ENCODE measurements around the gene CASZ1.

Gene CASZ1

DNA sequence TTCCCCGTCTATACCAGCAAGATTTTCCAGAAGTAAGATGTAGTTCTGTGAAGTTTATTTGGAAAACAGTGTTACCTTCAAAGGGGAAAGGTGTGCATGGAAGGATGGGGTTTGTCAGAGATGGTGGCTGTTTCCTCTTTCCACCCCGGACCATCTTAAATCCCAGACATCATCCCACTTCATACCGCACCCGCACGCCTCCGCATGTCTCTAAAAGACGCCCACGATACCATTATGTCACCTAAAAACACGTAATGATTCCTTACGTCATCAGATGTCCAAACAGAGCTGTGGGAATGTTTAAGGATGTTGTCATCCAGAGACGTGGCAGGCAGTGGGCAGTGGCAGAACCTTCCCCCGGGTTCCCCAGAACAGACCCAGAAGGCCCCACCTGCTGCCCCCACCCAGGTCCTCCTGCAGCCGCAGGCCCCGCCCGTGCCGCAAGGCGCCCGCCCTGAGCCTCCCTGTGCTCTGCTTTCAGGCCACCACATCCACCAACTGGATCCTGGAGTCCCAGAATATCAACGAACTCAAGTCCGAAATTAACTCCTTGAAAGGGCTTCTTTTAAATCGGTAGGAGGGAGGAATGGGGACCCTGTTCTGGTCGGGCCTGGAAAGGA is 169.5 kb downstream of the CASZ1 start:
- no peak overlapping the region for H3K4me3 ChIP-seq (ENCODE audit: low read length)
- peaks cover 19% of the 10 kb centered on the region for H3K36me3 ChIP-seq (ENCODE audit: insufficient read depth, low read length)
- H3K27me3 ChIP-seq (ENCODE audit: insufficient read depth, low read length), result no peaks in the 10 kb centered on the region
- H3K4me1 ChIP-seq (ENCODE audit: insufficient read depth, low read length), result peaks cover 6% of the 10 kb centered on the region
- no peak overlapping the region for H2AFZ ChIP-seq (ENCODE audit: low read depth, low read length)
- no peaks in the 10 kb centered on the region for H3K9me3 ChIP-seq (ENCODE audit: low read length)

- Histone ChIP-seq H3K27me3 (ENCODE audit: insufficient read depth, low read length) (no peaks in the 10 kb centered on the region), H3K4me1 (ENCODE audit: insufficient read depth, low read length) (no peaks in the 10 kb centered on the region), H3K36me3 (ENCODE audit: insufficient read depth, low read length) (peaks cover 19% of the 10 kb centered on the region), H2AFZ (ENCODE audit: low read depth, low read length) (no peak overlapping the region), H3K4me3 (ENCODE audit: low read length) (no peak overlapping the region), H3K9me3 (ENCODE audit: low read length) (no peaks in the 10 kb centered on the region)
Measured at GRCh38 chr1:10626131-10626731, 170.2 kb downstream of the CASZ1 start.

DNA sequence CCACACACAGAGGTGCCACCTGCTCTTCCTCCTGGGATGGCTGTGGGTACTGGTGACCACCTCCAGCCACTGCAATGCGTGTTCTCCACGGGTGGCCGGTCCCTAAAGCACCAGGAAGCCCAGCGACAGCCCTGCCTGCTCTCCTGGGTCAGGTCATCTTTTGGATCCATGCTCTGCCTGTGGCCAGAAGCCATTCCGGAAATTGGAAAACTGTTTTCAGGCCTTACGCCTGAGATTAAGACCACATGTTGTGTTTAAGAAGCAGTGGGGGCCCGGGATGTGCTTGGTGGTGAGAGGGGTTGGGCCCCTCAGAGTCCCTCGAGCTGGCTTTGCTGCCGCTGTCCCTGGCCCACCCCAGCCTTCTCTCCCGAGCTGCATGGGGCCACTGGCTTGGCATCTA is 170.9 kb downstream of the CASZ1 start:
- no peaks in the 10 kb centered on the region for H3K4me1 ChIP-seq (ENCODE audit: insufficient read depth, low read length)
- H3K36me3 ChIP-seq (ENCODE audit: insufficient read depth, low read length), result peaks cover 19% of the 10 kb centered on the region
- H2AFZ ChIP-seq (ENCODE audit: low read depth, low read length), result no peak overlapping the region
- H3K9me3 ChIP-seq (ENCODE audit: low read length), result no peaks in the 10 kb centered on the region
- H3K4me3 ChIP-seq (ENCODE audit: low read length), result no peak overlapping the region
- no peaks in the 10 kb centered on the region for H3K27me3 ChIP-seq (ENCODE audit: insufficient read depth, low read length)

- no peaks in the 10 kb centered on the region for H3K27me3 ChIP-seq (ENCODE audit: insufficient read depth, low read length)
- H3K36me3 ChIP-seq (ENCODE audit: insufficient read depth, low read length), result peaks cover 19% of the 10 kb centered on the region
- H2AFZ ChIP-seq (ENCODE audit: low read depth, low read length), result no peak overlapping the region
- no peak overlapping the region for H3K4me3 ChIP-seq (ENCODE audit: low read length)
- H3K9me3 ChIP-seq (ENCODE audit: low read length), result no peaks in the 10 kb centered on the region
- no peaks in the 10 kb centered on the region for H3K4me1 ChIP-seq (ENCODE audit: insufficient read depth, low read length)
Measured at GRCh38 chr1:10625076-10625475, 171.4 kb downstream of the CASZ1 start.

GRCh38 chr1:10624256-10625050 is 172.0 kb downstream of the CASZ1 start:
- Histone ChIP-seq H3K4me1 (ENCODE audit: insufficient read depth, low read length) (no peaks in the 10 kb centered on the region), H3K36me3 (ENCODE audit: insufficient read depth, low read length) (peaks cover 18% of the 10 kb centered on the region), H2AFZ (ENCODE audit: low read depth, low read length) (no peak overlapping the region)

GRCh38 chr1:10623686-10624145 is 172.7 kb downstream of the CASZ1 start:
- Histone ChIP-seq H3K27me3 (ENCODE audit: insufficient read depth, low read length) (no peaks in the 10 kb centered on the region), H3K36me3 (ENCODE audit: insufficient read depth, low read length) (peaks cover 20% of the 10 kb centered on the region), H2AFZ (ENCODE audit: low read depth, low read length) (no peak overlapping the region), H3K9me3 (ENCODE audit: low read length) (no peaks in the 10 kb centered on the region), H3K4me1 (ENCODE audit: insufficient read depth, low read length) (no peaks in the 10 kb centered on the region), H3K4me3 (ENCODE audit: low read length) (no peak overlapping the region)

More at GRCh38 chr1:10624256-10625050, 172.0 kb downstream of the CASZ1 start:
- H3K4me3 ChIP-seq (ENCODE audit: low read length), result no peak overlapping the region
- no peaks in the 10 kb centered on the region for H3K27me3 ChIP-seq (ENCODE audit: insufficient read depth, low read length)
- H3K9me3 ChIP-seq (ENCODE audit: low read length), result no peaks in the 10 kb centered on the region

DNA sequence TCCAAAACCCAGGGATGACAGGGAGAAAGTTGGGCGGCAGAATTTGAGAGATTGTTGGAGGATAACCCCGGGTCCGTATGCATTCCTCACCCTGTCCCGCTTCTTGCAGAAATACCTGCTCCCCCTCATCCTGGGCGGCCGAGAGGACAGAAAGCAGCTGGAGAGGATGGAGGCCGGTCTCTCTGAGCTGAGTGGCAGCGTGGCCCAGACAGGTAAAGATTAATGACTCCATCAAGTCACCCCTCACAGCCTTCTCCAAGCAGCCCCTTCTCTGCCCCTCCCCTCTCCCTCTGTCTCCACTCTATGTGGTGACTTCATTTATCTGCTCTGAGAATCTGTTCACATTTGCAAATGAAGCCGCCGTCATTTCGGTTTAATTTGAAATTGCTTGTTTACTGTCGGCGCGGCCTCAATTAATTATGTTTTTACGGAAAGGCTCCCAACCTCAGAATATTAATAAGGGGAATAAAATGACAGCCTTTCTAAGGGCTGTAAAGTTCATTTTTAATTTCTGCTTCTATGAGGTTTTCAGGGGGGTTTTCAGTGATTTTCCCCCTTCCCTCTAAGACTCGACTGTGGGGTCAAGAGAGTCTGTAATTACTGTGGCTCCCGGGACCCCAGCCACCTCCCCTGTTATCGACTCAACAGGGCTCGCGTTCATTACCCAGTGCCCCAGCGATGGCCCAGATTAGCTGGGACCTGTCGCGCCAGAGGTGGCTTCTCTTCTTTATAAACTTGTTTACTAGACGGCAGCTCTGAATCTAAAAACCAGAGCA is 173.3 kb downstream of the CASZ1 start:
- no peaks in the 10 kb centered on the region for H3K9me3 ChIP-seq (ENCODE audit: low read length)
- no peak overlapping the region for H2AFZ ChIP-seq (ENCODE audit: low read depth, low read length)
- peaks cover 22% of the 10 kb centered on the region for H3K36me3 ChIP-seq (ENCODE audit: insufficient read depth, low read length)
- H3K4me3 ChIP-seq (ENCODE audit: low read length), result no peak overlapping the region
- H3K4me1 ChIP-seq (ENCODE audit: insufficient read depth, low read length), result no peaks in the 10 kb centered on the region
- no peaks in the 10 kb centered on the region for H3K27me3 ChIP-seq (ENCODE audit: insufficient read depth, low read length)

GRCh38 chr1:10621906-10622305 is 174.5 kb downstream of the CASZ1 start:
- Histone ChIP-seq H2AFZ (ENCODE audit: low read depth, low read length) (no peak overlapping the region), H3K4me3 (ENCODE audit: low read length) (no peak overlapping the region), H3K27me3 (ENCODE audit: insufficient read depth, low read length) (no peaks in the 10 kb centered on the region), H3K4me1 (ENCODE audit: insufficient read depth, low read length) (no peaks in the 10 kb centered on the region), H3K36me3 (ENCODE audit: insufficient read depth, low read length) (peaks cover 22% of the 10 kb centered on the region), H3K9me3 (ENCODE audit: low read length) (no peaks in the 10 kb centered on the region)

DNA sequence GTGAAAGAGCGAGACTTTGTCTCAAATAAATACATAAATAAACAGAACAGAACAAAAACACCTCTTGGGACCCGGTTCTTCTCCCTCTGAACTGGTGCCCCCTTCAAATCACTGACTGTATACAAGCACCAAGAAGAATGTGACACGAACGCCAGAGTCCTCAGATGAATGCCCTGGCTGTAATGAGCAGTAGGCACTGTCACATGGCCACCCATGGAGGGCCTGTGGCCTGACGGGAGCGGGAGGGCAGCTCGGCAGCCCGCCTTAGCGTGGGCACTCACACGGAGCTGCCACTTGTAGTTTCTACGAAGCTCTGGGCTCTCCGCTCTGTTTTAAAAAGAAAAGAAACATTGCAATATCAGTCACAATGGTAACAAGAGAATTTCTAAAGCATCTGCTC is 175.7 kb downstream of the CASZ1 start:
- H3K4me1 ChIP-seq (ENCODE audit: insufficient read depth, low read length), result no peaks in the 10 kb centered on the region
- no peak overlapping the region for H2AFZ ChIP-seq (ENCODE audit: low read depth, low read length)
- no peaks in the 10 kb centered on the region for H3K27me3 ChIP-seq (ENCODE audit: insufficient read depth, low read length)

DNA sequence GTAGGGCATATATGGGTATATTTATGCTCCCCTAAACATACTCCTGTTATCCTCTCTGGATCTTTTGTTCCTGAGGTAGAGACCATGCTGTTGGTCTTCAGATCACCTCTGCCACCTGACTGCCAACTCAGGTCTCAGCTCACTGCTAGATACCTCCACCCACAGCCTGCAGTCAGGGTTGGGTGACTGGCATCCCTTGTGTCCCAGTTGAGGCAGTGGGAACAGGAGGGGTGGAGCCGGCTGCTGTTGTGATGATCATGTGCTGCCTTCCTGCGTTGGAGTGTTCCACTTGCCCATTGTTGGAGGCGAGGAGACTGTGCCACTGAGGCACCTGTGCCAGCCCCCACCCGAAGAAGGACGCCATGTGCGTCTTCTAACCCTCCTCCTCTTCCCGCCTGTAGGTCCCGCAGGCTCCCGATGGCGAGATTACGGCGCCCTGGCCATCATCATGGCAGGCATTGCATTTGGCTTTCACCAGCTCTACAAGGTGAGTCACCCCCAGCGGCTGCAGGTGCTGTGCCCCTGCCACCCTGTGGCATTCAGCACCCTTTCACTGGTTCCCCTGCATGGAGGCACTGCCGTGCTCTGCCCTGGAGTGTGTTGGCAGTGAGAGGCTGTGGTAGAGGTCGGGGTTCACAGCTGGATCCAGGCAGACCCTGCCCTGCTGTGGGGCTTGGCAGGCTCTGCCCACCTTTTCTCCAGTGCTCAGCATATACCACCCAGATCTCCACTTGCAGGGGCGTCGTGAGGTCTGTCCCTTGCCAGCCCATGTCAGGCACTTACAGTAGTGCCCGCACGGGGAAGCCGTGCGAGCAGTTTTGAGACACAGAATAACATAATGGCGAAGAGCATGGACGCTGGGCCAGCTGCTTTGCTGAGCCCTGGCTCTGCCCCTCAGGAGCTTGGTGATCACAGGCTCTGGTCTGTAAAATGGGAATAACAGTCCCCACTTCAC is 178.2 kb downstream of the CASZ1 start:
- H3K9me3 ChIP-seq (ENCODE audit: low read length), result no peaks in the 10 kb centered on the region
- H2AFZ ChIP-seq (ENCODE audit: low read depth, low read length), result no peak overlapping the region
- no peak overlapping the region for H3K4me3 ChIP-seq (ENCODE audit: low read length)
- H3K4me1 ChIP-seq (ENCODE audit: insufficient read depth, low read length), result no peaks in the 10 kb centered on the region
- H3K36me3 ChIP-seq (ENCODE audit: insufficient read depth, low read length), result peaks cover 5% of the 10 kb centered on the region
- no peaks in the 10 kb centered on the region for H3K27me3 ChIP-seq (ENCODE audit: insufficient read depth, low read length)

More for the DNA sequence above, 175.7 kb downstream of the CASZ1 start:
- Histone ChIP-seq H3K36me3 (ENCODE audit: insufficient read depth, low read length) (peaks cover 17% of the 10 kb centered on the region), H3K9me3 (ENCODE audit: low read length) (no peaks in the 10 kb centered on the region), H3K4me3 (ENCODE audit: low read length) (no peak overlapping the region)

DNA sequence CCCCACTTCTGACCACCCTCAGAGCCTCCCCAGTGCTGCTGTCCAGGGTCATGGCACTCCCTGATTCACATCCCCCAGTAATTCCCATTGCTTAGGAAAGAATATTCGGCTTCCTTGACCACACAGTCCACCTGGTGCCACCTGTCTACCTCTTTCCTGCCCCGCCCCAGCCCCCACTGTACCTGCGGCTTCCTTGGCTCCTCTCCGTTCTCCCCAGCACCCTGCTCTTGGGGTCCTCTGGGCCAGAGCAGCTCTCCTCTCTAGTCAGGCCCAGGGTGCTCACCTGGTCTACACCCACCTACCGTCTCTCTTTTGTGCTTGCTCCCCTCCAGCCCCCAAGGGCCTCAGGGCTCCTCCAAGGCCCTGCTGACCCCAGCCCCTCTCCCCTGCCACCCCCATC is 179.1 kb downstream of the CASZ1 start:
- no peaks in the 10 kb centered on the region for H3K27me3 ChIP-seq (ENCODE audit: insufficient read depth, low read length)
- no peak overlapping the region for H2AFZ ChIP-seq (ENCODE audit: low read depth, low read length)
- H3K9me3 ChIP-seq (ENCODE audit: low read length), result no peaks in the 10 kb centered on the region
- H3K4me3 ChIP-seq (ENCODE audit: low read length), result no peak overlapping the region
- no peaks in the 10 kb centered on the region for H3K4me1 ChIP-seq (ENCODE audit: insufficient read depth, low read length)
- peaks cover 5% of the 10 kb centered on the region for H3K36me3 ChIP-seq (ENCODE audit: insufficient read depth, low read length)

DNA sequence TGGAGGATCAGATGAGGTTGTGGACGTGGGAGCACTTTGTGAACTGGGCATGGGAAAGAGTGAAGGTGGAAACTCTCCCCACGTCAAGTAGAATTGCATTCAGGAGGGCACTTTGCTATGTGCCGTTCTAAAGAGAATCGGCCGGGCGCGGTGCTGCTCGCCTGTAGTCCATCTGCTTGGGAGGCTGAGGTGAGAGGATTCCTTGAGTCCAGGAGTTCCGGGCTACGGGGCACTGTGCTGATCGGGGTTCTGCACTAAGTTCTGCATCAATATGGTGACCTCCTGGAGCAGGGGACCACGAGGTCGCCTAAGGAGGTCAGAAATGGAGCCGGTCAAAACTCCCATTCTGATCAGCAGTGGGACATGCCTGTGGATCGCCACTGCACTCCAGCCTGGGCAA is 179.8 kb downstream of the CASZ1 start:
- Histone ChIP-seq H3K9me3 (ENCODE audit: low read length) (no peaks in the 10 kb centered on the region), H3K4me3 (ENCODE audit: low read length) (no peak overlapping the region), H2AFZ (ENCODE audit: low read depth, low read length) (no peak overlapping the region), H3K27me3 (ENCODE audit: insufficient read depth, low read length) (no peaks in the 10 kb centered on the region), H3K4me1 (ENCODE audit: insufficient read depth, low read length) (no peaks in the 10 kb centered on the region), H3K36me3 (ENCODE audit: insufficient read depth, low read length) (peaks cover 5% of the 10 kb centered on the region)
